GM18498 (cell line): ENCODE measurements around the gene DACH1.
"Not testable (repeated sequence)": the region's sequence is repeated elsewhere in the genome, so short reads cannot be mapped to it uniquely, and the experiment has no call there.

Experiments
- ATAC-seq: cut with Tn5 transposase; IDR thresholded peaks from one replicate; pipeline ENCODE4 v1.9.1; 2021; ENCODE audit warnings: mild to moderate bottlenecking, moderate library complexity; ENCODE audit not compliant: unreplicated experiment

DACH1 gene

GRCh38 chr13:71866335-71867130 lies 471 bp downstream of the DACH1 start:
- ATAC-seq = peak; percentile 39

GRCh38 chr13:71865874-71866334 lies 1.1 kb downstream of the DACH1 start:
- ATAC-seq = peak; percentile 10

- no peak for ATAC-seq
Observed at GRCh38 chr13:71864986-71865873, 1.8 kb downstream of the DACH1 start.

GRCh38 chr13:71864094-71864985 lies 2.7 kb downstream of the DACH1 start:
- ATAC-seq = no peak

- no peak for ATAC-seq
Observed at GRCh38 chr13:71863254-71863865, 3.6 kb downstream of the DACH1 start.

GRCh38 chr13:71862459-71862943 lies 4.5 kb downstream of the DACH1 start:
- ATAC-seq = no peak

- no peak for ATAC-seq
Observed at GRCh38 chr13:71861769-71862458, 5.1 kb downstream of the DACH1 start.

- ATAC-seq = no peak
Observed at GRCh38 chr13:71860547-71861138, 6.4 kb downstream of the DACH1 start.

- no peak for ATAC-seq
Observed at GRCh38 chr13:71858647-71859046, 8.4 kb downstream of the DACH1 start.

GRCh38 chr13:71856548-71857043 lies 10.4 kb downstream of the DACH1 start:
- no peak for ATAC-seq

- ATAC-seq = no peak
Observed at GRCh38 chr13:71854401-71854800, 12.6 kb downstream of the DACH1 start.

- no peak for ATAC-seq
Observed at GRCh38 chr13:71853725-71854124, 13.3 kb downstream of the DACH1 start.

- ATAC-seq = no peak
Observed at GRCh38 chr13:71852736-71853135, 14.3 kb downstream of the DACH1 start.

GRCh38 chr13:71851498-71852409 lies 15.2 kb downstream of the DACH1 start:
- ATAC-seq = no peak

- no peak for ATAC-seq
Observed at GRCh38 chr13:71842003-71842402, 25.0 kb downstream of the DACH1 start.

- no peak for ATAC-seq
Observed at GRCh38 chr13:71838842-71839241, 28.2 kb downstream of the DACH1 start.

GRCh38 chr13:71837582-71837981 lies 29.4 kb downstream of the DACH1 start:
- ATAC-seq = not testable (repeated sequence)

GRCh38 chr13:71831716-71832115 lies 35.3 kb downstream of the DACH1 start:
- ATAC-seq = no peak
